ENCODE measurements around the gene KCNK10. TPM values are rescaled to one million over a fixed set of nuclear protein-coding genes. Genes with fewer than 3 reads are reported as not detected.

Gene KCNK10
- total and polyA plus RNA-seq, 10 of the 15 experiments (the other 5 are each of a cell fraction or from before 2014, with no cell fraction given), result 0.01 to 0.06 (median 0.02) TPM; not detected in 7

GRCh38 chr14:88346048-88346639 is 23.1 kb upstream of the KCNK10 start:
- SMC1A ChIA-PET (ENCODE audit: uncharacterized antibody, unreplicated experiment), result interaction anchor here (0.9 kb wide), 1 partner anchor 64 kb away, joined by 3 read pairs; no protein-coding TSS in a partner anchor

More at GRCh38 chr14:88346048-88346639, 23.1 kb upstream of the KCNK10 start:
- in situ Hi-C loops (cut with MboI), result no loop called here
- TF ChIP-seq SP1 (IDR thresholded peaks at IDR 0.05; ENCODE audit: low read depth, low read length) (no peak), CEBPB (IDR thresholded peaks at IDR 0.05; ENCODE audit: borderline replicate concordance in 1 of 2, low read depth in 2 of 2, low read length in 2 of 2) (no peak), SUPT20H (IDR thresholded peaks at IDR 0.05; ENCODE audit: borderline replicate concordance, control insufficient read depth, low read depth, low read length) (no peak), ZNF207 (IDR thresholded peaks at IDR 0.05; ENCODE audit: borderline replicate concordance) (no peak), CREM (IDR thresholded peaks at IDR 0.05; ENCODE audit: low read depth) (no peak), ELK1 (IDR thresholded peaks at IDR 0.05; ENCODE audit: low read depth, low read length) (no peak), ZSCAN29 (IDR thresholded peaks at IDR 0.05) (no peak), ZNF384 (IDR thresholded peaks at IDR 0.05; ENCODE audit: borderline replicate concordance, low read depth, low read length) (no peak), E2F4 (IDR thresholded peaks at IDR 0.05; ENCODE audit: low read depth, low read length) (no peak), EGR1 (IDR thresholded peaks at IDR 0.05; ENCODE audit: borderline replicate concordance in 1 of 2, low read depth in 2 of 2, low read length in 2 of 2) (no peak), SIN3A (IDR thresholded peaks at IDR 0.05; ENCODE audit: low read depth, low read length) (no peak), HDAC2 (IDR thresholded peaks at IDR 0.05) (no peak), NR2C2 (IDR thresholded peaks at IDR 0.05; ENCODE audit: borderline replicate concordance, control insufficient read depth, insufficient read length, low read depth) (no peak), RELB (IDR thresholded peaks at IDR 0.05; ENCODE audit: low read depth) (no peak), GABPA (IDR thresholded peaks at IDR 0.05; ENCODE audit: low read depth) (no peak), BMI1 (IDR thresholded peaks at IDR 0.05; ENCODE audit: borderline replicate concordance) (no peak), EED (IDR thresholded peaks at IDR 0.05; ENCODE audit: low read depth) (no peak), SIX5 (IDR thresholded peaks at IDR 0.05; ENCODE audit: low read depth, low read length, severe bottlenecking) (no peak), POU2F2 (IDR thresholded peaks at IDR 0.05; ENCODE audit: borderline replicate concordance, low read depth, low read length) (no peak)
- BruUV-seq (replicated peaks), result no TSS peak
- H3K27me3 ChIP-seq (replicated peaks in 1 of 2; ENCODE audit: control insufficient read depth in 2 of 2, insufficient read depth in 2 of 2, low read length in 1 of 2), result no peaks in the 10 kb centered on the region
- ChIA-PET RAD21 (ENCODE audit: unreplicated experiment) (no interaction called here), CTCF (interaction anchor here (0.6 kb wide), 1 partner anchor 730 kb away, joined by 3 read pairs; no protein-coding TSS in a partner anchor), POLR2A (no interaction called here)
- DNase-seq (ENCODE audit: low read depth, low spot score) (no peak), FAIRE-seq (peak; percentile 47), ATAC-seq (no peak)
- no peaks in the 10 kb centered on the region for H3K36me3 ChIP-seq (ENCODE audit: control insufficient read depth in 2 of 2, insufficient read depth in 2 of 2, low read length in 1 of 2)
- H3K4me1 ChIP-seq (ENCODE audit: control insufficient read depth, insufficient read depth, low read length), result no peaks in the 10 kb centered on the region
- no peaks in the 10 kb centered on the region for H3K9me3 ChIP-seq (replicated peaks; ENCODE audit: control insufficient read depth, insufficient read depth, low read length)
- H3K27ac ChIP-seq (ENCODE audit: control insufficient read depth, insufficient read depth), result no peak overlapping the region
- no peak overlapping the region for H2AFZ ChIP-seq (ENCODE audit: control insufficient read depth, low read depth, low read length)
- 18% methylated on average over 5 of the region's 5 CpGs for WGBS (ENCODE audit: insufficient coverage, insufficient replicate concordance, low lambda C conversion rate, missing lambda C conversion rate)
- no peak overlapping the region for H3K4me3 ChIP-seq
- no peak overlapping the region for H3K4me2 ChIP-seq (ENCODE audit: control insufficient read depth, insufficient read depth)
- intact Hi-C loops (cut with micrococcal nuclease; ENCODE audit: unreplicated experiment), result no loop called here
- no peaks in the 10 kb centered on the region for H4K20me1 ChIP-seq (ENCODE audit: control insufficient read depth, insufficient read depth)
- no peaks in the 10 kb centered on the region for H3K79me2 ChIP-seq (ENCODE audit: control insufficient read depth, insufficient read depth, low read length)
- H3K9ac ChIP-seq (ENCODE audit: control insufficient read depth, insufficient read depth, low read length), result no peak overlapping the region
